ENCODE measurements around the gene RAD51C. TPM values are rescaled to one million over a fixed set of nuclear protein-coding genes. Genes with fewer than 3 reads are reported as not detected.

Gene RAD51C
- total and polyA plus RNA-seq, 10 of the 15 experiments (the other 5 are each of a cell fraction or from before 2014, with no cell fraction given) = 59.6 to 267 (median 106) TPM

DNA sequence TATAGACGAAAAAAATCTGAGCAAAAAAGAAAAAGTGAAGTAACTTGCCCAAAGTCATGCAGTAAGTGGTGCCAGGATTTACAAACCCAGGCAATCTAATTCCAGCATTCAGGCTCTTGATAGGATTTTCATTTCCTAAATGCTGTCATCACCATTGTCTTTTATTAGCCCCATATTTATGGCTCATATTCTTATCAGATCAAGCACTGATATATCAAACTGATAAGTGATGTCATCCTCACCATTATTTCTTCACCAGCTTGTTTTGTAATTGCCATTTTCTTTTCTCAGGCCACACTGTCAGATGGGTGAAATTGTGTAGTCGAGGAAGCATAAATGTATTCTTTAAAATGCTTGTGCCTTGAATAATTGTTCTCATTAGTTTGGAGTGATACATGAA lies 1.3 kb downstream of the RAD51C start:
- 0 out of 2 replicates have a peak, but pooled peaks have one; percentile 23 for TF ChIP-seq ATF7 (IDR thresholded peaks at IDR 0.05; ENCODE audit: low read depth)
- no peak for TF ChIP-seq MXI1 (IDR thresholded peaks at IDR 0.05; ENCODE audit: low read depth, low read length)
- H3K36me3 ChIP-seq (ENCODE audit: control insufficient read depth in 2 of 2, insufficient read depth in 2 of 2, low read length in 1 of 2) = no peaks in the 10 kb centered on the region; a peak in 1 of 4 replicates
- no peaks in the 10 kb centered on the region for H4K20me1 ChIP-seq (ENCODE audit: control insufficient read depth, insufficient read depth)
- intact Hi-C loops (cut with micrococcal nuclease; ENCODE audit: unreplicated experiment) (no loop called here), in situ Hi-C loops (cut with MboI) (no loop called here)
- DNase-seq (ENCODE audit: low read depth, low spot score) (no peak), FAIRE-seq (no peak), ATAC-seq (no peak)
- SMC1A ChIA-PET (ENCODE audit: uncharacterized antibody, unreplicated experiment) = interaction anchor here (2.1 kb wide), 1 partner anchor 26 kb away, joined by 6 read pairs; no protein-coding TSS in a partner anchor
- no peaks in the 10 kb centered on the region; the same call in 2 of the 3 replicates for H3K9me3 ChIP-seq (replicated peaks; ENCODE audit: control insufficient read depth, insufficient read depth, low read length)
- peak overlapping the region; percentile 77 for H3K4me2 ChIP-seq (ENCODE audit: control insufficient read depth, insufficient read depth)
- RAD21 ChIA-PET (ENCODE audit: unreplicated experiment) = interaction anchor here (1.5 to 2.7 kb wide), 2 partner anchors 8 to 78 kb away, joined by 3 to 13 read pairs; no protein-coding TSS in a partner anchor
- H3K27ac ChIP-seq (ENCODE audit: control insufficient read depth, insufficient read depth) = peak overlapping the region; percentile 96
- no peaks in the 10 kb centered on the region; the same call in none of the 2 replicates for H3K4me1 ChIP-seq (ENCODE audit: control insufficient read depth, insufficient read depth, low read length)
- WGBS (ENCODE audit: insufficient coverage, insufficient replicate concordance, low lambda C conversion rate, missing lambda C conversion rate) = 5% methylated on average over 2 of the region's 2 CpGs
- peak overlapping the region; percentile 66 for H3K4me3 ChIP-seq
- peak overlapping the region; percentile 87 for H3K9ac ChIP-seq (ENCODE audit: control insufficient read depth, insufficient read depth, low read length)
- POLR2A ChIA-PET = interaction anchor here (0.6 to 2.5 kb wide), 3 partner anchors 9 to 586 kb away, joined by 3 to 24 read pairs (median 6); no protein-coding TSS in a partner anchor
- BruUV-seq (replicated peaks) = no TSS peak
- no peaks in the 10 kb centered on the region for H3K27me3 ChIP-seq (replicated peaks in 1 of 2; ENCODE audit: control insufficient read depth in 2 of 2, insufficient read depth in 2 of 2, low read length in 1 of 2)
- H2AFZ ChIP-seq (ENCODE audit: control insufficient read depth, low read depth, low read length) = no peak overlapping the region
- CTCF ChIA-PET = interaction anchor here (1.6 to 2.0 kb wide), 2 partner anchors 175 to 179 kb away, joined by 3 to 7 read pairs; no protein-coding TSS in a partner anchor
- H3K79me2 ChIP-seq (ENCODE audit: control insufficient read depth, insufficient read depth, low read length) = peaks cover 38% of the 10 kb centered on the region

DNA sequence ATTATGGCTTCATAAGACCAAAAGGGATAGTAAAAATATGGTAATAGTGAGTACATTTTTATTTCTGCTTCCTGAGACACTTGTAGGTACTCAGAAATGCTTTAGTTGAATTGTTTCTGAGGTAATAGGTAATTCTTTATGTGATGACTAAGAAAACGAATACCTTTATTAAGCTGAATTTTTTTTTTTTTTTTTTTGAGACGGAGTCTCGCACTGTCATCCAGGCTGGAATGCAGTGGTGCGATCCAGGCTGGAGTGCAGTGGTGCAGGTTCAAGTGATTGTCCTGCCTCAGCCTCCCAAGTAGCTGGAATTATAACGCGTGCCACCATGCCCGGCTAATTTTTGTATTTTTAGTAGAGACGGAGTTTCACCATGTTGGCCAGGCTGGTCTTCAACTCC lies 1.9 kb downstream of the RAD51C start:
- Histone ChIP-seq H3K79me2 (ENCODE audit: control insufficient read depth, insufficient read depth, low read length) (peaks cover 38% of the 10 kb centered on the region), H3K9me3 (replicated peaks; ENCODE audit: control insufficient read depth, insufficient read depth, low read length) (no peaks in the 10 kb centered on the region; the same call in 2 of the 3 replicates), H3K36me3 (ENCODE audit: control insufficient read depth in 2 of 2, insufficient read depth in 2 of 2, low read length in 1 of 2) (peaks cover 0 to 4% of the 10 kb centered on the region in 2 experiments; a peak in 2 of 4 replicates), H3K27me3 (replicated peaks in 1 of 2; ENCODE audit: control insufficient read depth in 2 of 2, insufficient read depth in 2 of 2, low read length in 1 of 2) (no peaks in the 10 kb centered on the region), H3K4me2 (ENCODE audit: control insufficient read depth, insufficient read depth) (peak overlapping the region; percentile 77), H2AFZ (ENCODE audit: control insufficient read depth, low read depth, low read length) (no peak overlapping the region), H3K4me3 (peak overlapping the region; percentile 66), H3K27ac (ENCODE audit: control insufficient read depth, insufficient read depth) (0 out of 2 replicates have a peak overlapping the region, but pooled peaks have one; percentile 3), H3K9ac (ENCODE audit: control insufficient read depth, insufficient read depth, low read length) (no peak overlapping the region), H4K20me1 (ENCODE audit: control insufficient read depth, insufficient read depth) (no peaks in the 10 kb centered on the region), H3K4me1 (ENCODE audit: control insufficient read depth, insufficient read depth, low read length) (no peaks in the 10 kb centered on the region; the same call in none of the 2 replicates)
- BruUV-seq (replicated peaks) = no TSS peak
- no peak for FAIRE-seq
- TF ChIP-seq ESRRA (IDR thresholded peaks at IDR 0.05; ENCODE audit: low read length) (no peak), HDAC6 (IDR thresholded peaks at IDR 0.05; ENCODE audit: unreplicated experiment) (no peak), RAD21 (IDR thresholded peaks at IDR 0.05; ENCODE audit: insufficient read depth, low read depth, low read length) (no peak), BACH1 (IDR thresholded peaks at IDR 0.05; ENCODE audit: borderline replicate concordance) (no peak), ETV6 (conservative IDR thresholded peaks at IDR 0.05 in 1 of 2, IDR thresholded peaks at IDR 0.05 in 1 of 2; ENCODE audit: borderline replicate concordance in 1 of 2, low read depth in 1 of 2) (0 out of 4 replicates have a peak, but pooled peaks of 1 of the 2 experiments have one; percentile 18), NFXL1 (IDR thresholded peaks at IDR 0.05; ENCODE audit: borderline replicate concordance) (peak; percentile 12; the same call in 1 of the 2 replicates)
- TF ChIP-seq, protein P1, sequence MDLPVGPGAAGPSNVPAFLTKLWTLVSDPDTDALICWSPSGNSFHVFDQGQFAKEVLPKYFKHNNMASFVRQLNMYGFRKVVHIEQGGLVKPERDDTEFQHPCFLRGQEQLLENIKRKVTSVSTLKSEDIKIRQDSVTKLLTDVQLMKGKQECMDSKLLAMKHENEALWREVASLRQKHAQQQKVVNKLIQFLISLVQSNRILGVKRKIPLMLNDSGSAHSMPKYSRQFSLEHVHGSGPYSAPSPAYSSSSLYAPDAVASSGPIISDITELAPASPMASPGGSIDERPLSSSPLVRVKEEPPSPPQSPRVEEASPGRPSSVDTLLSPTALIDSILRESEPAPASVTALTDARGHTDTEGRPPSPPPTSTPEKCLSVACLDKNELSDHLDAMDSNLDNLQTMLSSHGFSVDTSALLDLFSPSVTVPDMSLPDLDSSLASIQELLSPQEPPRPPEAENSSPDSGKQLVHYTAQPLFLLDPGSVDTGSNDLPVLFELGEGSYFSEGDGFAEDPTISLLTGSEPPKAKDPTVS (IDR thresholded peaks at IDR 0.05; ENCODE audit: low read depth, low read length) = no peak
- ChIA-PET SMC1A (ENCODE audit: uncharacterized antibody, unreplicated experiment) (interaction anchor here (2.1 kb wide), 1 partner anchor 27 kb away, joined by 6 read pairs; no protein-coding TSS in a partner anchor), CTCF (no interaction called here), POLR2A (interaction anchor here (0.6 to 0.7 kb wide), 3 partner anchors 11 to 585 kb away, joined by 3 to 6 read pairs (median 3); no protein-coding TSS in a partner anchor), RAD21 (ENCODE audit: unreplicated experiment) (interaction anchor here (0.7 to 2.7 kb wide), 2 partner anchors 8 to 17 kb away, joined by 3 to 13 read pairs; no protein-coding TSS in a partner anchor)
- in situ Hi-C loops (cut with MboI) = no loop called here
- intact Hi-C loops (cut with micrococcal nuclease; ENCODE audit: unreplicated experiment) = no loop called here
- no peak for DNase-seq (ENCODE audit: low read depth, low spot score)
- WGBS (ENCODE audit: insufficient coverage, insufficient replicate concordance, low lambda C conversion rate, missing lambda C conversion rate) = 63% methylated on average over 5 of the region's 8 CpGs
- no peak for ATAC-seq

All from GM12878 (cell line).